Measurements from ENCODE around the gene GET3.

GET3 gene

GRCh38 chr19:12754465-12755196 lies 17.3 kb downstream of the GET3 start:
- DNase-seq = no peak

DNA sequence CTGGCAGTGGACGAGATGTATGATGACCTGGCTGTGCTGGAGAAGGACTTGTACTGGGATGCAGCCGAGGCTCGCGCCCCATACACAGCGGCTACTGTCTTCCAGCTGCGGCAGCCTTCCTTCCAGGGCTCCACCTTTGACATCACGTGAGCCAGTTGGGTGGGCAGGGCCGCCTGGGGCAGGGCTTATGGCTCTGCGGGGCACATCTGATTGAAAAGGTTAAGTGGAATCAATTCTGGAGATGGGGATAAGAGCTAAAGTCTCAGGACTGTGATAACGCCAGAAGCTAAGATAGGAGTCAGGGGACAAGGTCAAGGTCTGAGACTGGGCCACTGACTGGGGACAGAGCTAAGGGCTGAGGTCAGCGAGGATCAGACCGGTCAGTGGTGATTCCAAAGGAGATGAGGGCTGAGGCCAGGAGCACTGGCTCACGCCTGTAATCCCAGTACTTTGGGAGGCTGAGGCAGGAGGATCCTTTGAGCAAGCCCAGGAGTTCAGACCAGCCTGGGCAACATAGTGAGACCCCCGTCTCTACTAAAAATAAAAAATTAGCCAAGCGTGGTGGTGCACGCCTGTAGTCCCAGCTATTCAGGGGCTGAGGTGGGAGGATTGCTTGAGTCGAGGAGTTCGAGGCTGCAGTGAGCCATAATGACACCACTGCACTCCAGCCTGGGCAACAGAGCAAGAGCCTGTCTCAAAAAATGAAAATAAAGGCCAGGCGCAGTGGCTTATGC lies 19.0 kb downstream of the GET3 start:
- DNase-seq = no peak

- peak; percentile 84 to 91 (median 86) for DNase-seq
These were observed 20.4 kb downstream of the GET3 start for GRCh38 chr19:12757544-12758274.

DNA sequence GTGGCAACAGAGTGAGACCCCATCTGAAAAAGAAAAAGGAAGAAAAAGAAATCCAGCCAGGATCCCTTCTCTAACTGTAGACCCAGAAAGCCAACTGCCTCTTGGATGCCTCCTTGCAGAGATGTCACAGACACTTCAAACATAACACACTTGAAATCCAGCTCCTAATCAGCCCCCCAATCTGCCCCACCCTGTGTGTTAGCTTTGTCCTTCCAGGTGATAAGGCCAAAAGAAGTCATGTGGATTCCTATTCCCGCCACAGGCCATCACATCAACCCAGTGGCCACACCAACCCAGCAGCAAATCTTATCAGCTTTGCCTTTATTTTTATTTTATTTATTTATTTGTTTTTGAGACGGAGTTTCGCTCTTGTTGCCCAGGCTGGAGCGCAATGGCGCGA lies 22.4 kb downstream of the GET3 start:
- DNase-seq = no peak

DNA sequence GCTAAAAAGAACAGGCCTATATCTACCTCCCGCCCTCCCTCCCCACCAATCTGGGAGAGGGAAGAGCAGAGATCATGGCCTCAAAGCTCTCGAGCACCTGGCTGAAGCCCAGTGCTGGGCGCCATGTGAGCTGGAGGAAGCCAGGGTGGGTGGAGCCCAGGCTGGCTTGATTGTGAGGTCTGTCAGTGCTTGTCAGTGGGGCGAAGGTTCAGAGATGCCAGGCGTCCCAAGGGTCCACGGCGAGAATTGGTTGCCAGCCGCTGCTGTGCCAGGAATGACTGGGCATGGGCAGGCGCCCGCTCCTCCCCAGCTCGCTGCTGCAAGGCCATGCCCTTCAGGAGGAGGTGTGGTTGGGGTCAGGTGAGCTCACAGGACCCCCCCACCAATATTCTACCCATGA lies 25.8 kb downstream of the GET3 start:
- no peak for DNase-seq

DNA sequence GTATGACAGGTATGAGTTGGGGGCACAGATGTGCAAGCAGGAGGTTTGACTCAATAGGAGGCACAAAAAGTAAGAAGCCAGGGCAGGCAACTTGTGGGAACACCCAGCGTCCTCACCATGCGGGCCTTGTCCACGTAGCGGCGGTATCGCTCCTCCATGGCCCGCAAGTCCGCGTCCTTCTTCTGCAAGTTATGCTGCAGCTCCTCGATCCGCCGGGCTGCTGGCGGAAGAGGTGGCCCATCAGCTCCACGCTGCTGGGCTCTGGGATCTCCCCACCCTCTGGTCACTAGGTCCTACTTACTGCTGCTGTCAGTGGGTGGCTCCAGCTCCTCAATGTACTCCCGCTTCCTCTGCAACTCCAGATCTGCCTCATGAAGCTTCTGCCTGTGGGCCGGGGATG lies 27.4 kb downstream of the GET3 start:
- no peak for DNase-seq

GRCh38 chr19:12766051-12766521 lies 28.8 kb downstream of the GET3 start:
- peak; percentile 72 to 93 (median 88) for DNase-seq

DNA sequence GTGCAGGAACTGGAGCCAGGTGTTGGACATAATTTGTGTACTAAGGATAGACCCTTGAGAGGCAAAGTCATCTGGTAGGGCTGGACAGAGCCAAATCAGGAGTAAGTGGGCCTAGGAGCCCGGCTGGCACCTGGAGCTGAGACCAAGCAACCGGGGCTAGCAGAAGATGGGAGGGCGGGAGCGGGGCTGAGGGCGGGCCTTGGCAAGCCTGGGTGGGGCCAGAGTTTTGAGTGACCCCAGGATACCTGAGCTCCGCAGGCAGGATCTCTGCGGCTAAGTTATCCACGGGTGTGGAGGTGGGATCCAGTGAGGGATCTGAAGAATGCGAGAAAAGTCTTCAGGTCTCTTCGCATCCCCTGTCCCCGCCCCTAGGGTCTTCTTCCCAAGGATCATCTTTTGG lies 29.9 kb downstream of the GET3 start:
- DNase-seq = no peak

GRCh38 chr19:12767666-12768065 lies 30.4 kb downstream of the GET3 start:
- DNase-seq = no peak

- DNase-seq = peak in 1 of 3 donors; percentile 12
These were observed 32.4 kb downstream of the GET3 start for GRCh38 chr19:12769689-12770088.

- no peak for DNase-seq
These were observed 33.6 kb downstream of the GET3 start for GRCh38 chr19:12770922-12771321.

- DNase-seq = no peak
These were observed 35.0 kb downstream of the GET3 start for GRCh38 chr19:12772323-12772722.

GRCh38 chr19:12773571-12773970 lies 36.3 kb downstream of the GET3 start:
- DNase-seq = peak; percentile 28 to 54 (median 44)

GRCh38 chr19:12774588-12775555 lies 37.6 kb downstream of the GET3 start, which contains the start of gene HOOK2:
TSS of gene HOOK2 (minus strand) at chr19:12775552. CDS start at chr19:12775449, 103 bp downstream.
- no peak for DNase-seq

DNA sequence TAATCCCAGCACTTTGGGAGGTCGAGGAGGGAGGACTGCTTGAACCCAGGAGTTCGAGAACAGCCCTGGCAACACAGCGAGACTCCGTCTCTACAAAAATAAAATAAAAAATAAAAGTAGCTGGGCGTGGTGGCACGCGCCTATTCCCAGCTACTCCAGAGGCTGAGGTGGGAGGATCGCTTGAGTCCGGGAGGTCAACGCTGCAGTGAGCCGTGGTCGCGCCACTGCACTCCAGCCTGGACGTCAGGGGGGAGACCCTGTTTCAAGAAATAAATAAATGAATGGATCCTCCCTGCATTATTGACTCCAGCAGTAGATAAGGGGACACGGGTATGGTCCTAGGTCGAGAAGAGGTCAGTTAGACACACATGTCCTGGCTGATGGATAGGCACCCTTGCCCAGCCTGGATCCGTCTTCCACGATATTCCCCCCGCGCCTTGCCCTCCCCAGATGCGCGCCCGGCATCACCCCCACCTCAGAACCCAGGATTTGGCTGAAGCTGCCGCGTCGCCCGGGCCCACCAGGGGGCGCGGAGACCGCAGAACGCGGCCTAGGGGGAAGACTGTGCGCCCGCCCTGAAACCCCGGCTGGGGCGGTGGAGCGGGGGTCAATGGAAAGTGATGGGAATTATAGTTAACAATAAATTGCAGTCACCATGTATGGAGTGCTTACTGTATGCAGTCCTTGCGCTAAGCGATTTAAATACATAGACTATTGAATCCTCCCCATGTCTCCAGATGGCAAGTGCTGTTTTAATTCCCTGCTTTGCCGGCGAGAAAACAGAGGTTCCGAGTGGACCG lies 40.1 kb downstream of the GET3 start:
- peak; percentile 81 to 95 (median 88) for DNase-seq

DNA sequence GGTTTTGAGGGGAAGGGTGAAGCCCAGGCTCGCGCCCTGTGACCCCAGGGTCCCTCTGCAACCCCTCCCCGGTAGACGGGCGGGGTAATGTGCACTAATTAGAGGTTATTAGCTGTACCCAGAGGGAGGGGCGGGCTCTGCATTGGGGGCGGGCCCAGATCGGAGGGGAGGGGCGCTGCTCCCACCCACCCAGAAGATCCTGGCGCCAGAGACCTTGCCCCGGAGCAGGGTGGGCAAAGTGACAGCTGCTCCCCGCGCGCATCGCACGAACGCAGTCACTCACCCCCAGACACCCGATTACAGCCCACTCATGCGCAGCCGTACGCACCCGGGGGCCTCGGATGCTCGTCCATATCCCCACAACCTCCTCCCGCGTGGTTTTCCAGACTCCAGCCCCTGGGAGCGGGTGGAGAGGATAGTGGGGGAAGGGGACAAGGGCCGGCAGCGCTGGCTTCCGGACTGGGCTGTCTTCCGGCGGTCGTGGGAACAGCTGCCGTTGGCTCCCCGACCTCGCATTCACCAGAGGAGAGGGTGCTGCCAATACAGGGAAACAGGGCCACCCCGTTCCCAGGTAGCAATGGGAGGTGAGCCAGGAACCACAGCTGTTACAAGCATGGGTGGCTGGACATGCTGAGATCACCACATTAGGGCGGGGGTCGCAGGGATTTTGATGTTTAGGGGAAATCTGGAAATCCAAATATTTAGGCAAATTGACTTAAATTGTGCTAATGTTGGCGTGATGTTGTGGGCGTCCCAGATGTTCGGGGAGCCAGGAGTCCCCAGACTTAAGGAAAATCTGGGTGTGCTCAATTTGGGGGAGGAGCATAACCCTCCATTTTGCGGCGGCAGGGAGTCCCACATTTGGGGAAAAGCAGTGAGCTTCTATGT lies 41.0 kb downstream of the GET3 start:
- peak; percentile 51 to 67 (median 61) for DNase-seq

- DNase-seq = no peak
These were observed 41.5 kb downstream of the GET3 start for GRCh38 chr19:12778905-12779161.

DNA sequence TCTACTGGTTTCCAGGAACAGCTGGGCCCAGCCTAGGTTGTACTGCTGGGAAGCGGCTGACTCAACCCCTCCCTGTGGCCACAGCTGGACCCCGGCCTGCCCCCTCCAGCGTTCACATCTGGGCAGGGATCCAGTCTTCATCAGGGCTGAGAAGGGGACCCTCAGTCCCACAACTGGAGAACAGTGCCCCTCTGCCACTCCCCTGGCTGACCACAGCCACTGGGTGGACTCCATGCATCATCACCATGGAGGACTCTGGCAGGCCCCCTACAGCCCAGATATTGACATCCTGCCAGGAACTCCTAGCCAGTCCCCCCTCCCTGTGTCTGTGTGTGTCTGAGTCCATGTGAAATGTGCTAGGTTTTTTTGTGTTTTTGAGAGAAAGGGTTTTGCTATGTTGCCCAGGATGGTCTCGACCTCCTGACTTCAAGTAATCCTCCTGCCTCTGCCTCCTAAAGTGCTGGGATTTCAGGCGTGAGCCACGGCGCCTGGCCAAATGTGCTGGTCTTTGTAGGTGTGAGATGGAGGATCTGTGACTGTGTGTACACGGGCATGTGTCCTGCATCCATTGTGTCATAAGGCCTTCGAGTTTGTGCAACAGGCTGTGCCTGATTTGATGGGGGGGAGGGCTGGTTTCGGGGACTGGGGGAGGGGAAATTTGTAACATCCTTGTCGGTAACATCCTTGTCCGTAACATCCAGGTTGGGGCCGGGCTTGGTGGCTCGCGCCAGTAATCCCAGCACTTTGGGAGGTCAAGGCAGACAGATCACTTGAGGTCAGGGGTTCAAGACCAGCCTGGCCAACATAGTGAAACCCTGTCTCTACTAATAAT lies 42.1 kb downstream of the GET3 start:
- DNase-seq = peak in 2 of 3 donors; percentile 39 to 49

GRCh38 chr19:12782174-12782423 lies 44.8 kb downstream of the GET3 start:
- DNase-seq = no peak
